Astrocyte (in vitro differentiated cells and primary cell): ENCODE data around the gene ACTR3C. TPM values are rescaled to one million over a fixed set of nuclear protein-coding genes. Genes with fewer than 3 reads are reported as not detected.

Source experiments
- DNase-seq: peaks from one replicate; pipeline ENCODE4 v3.0.0-alpha.2; 2010; ENCODE audit warnings: low read depth
- FAIRE-seq: peaks from 2 replicates; lab custom pipeline; 2011; peaks lifted over from hg19 to GRCh38; lab: Jason Lieb, UNC
- H2AFZ ChIP-seq: 2 replicates; pipeline ENCODE4 v1.6.0; 2012; ENCODE audit warnings: low read depth, low read length, inconsistent platforms
- H3K27ac ChIP-seq: 2 replicates; pipeline ENCODE4 v1.5.1; 2011; ENCODE audit warnings: low read depth, low read length, inconsistent platforms
- H3K27me3 ChIP-seq: 2 replicates; pipeline ENCODE4 v1.6.0; 2011; ENCODE audit warnings: low read length, inconsistent platforms; ENCODE audit not compliant: insufficient read depth
- H3K36me3 ChIP-seq: 2 replicates; pipeline ENCODE4 v1.5.1; 2011; ENCODE audit warnings: low read length, inconsistent platforms; ENCODE audit not compliant: insufficient read depth
- H3K4me1 ChIP-seq: 2 replicates; pipeline ENCODE4 v1.5.1; 2011; ENCODE audit warnings: low read length, inconsistent platforms; ENCODE audit not compliant: insufficient read depth
- H3K4me2 ChIP-seq: 2 replicates; pipeline ENCODE4 v1.6.0; 2012; ENCODE audit warnings: low read length, inconsistent platforms
- H3K4me3 ChIP-seq: 2 replicates; pipeline ENCODE4 v1.5.1; 2011; ENCODE audit warnings: low read depth, mild to moderate bottlenecking, low read length, inconsistent platforms; ENCODE audit not compliant: insufficient read depth
- H3K79me2 ChIP-seq: 2 replicates; pipeline ENCODE4 v1.6.0; 2012; ENCODE audit warnings: mild to moderate bottlenecking, low read length, inconsistent platforms; ENCODE audit not compliant: insufficient read depth
- H3K9ac ChIP-seq: 2 replicates; pipeline ENCODE4 v1.6.0; 2012; ENCODE audit warnings: mild to moderate bottlenecking, low read length, inconsistent platforms
- H3K9me3 ChIP-seq: 2 replicates; pipeline ENCODE4 v1.5.1; 2012; ENCODE audit warnings: low read depth, mild to moderate bottlenecking, low read length, inconsistent platforms; ENCODE audit not compliant: insufficient read depth
- H4K20me1 ChIP-seq: 2 replicates; pipeline ENCODE4 v1.6.0; 2012; ENCODE audit warnings: low read length, inconsistent platforms; ENCODE audit not compliant: insufficient read depth
- H3K27ac Mint-ChIP-seq: one replicate; pipeline ENCODE4 v1.8.0; 2021; ENCODE audit warnings: mild to moderate bottlenecking, mixed read lengths; ENCODE audit not compliant: unreplicated experiment
- H3K27me3 Mint-ChIP-seq: one replicate; pipeline ENCODE4 v1.8.0; 2021; ENCODE audit warnings: low read depth, mixed read lengths; ENCODE audit not compliant: unreplicated experiment
- H3K36me3 Mint-ChIP-seq: one replicate; pipeline ENCODE4 v1.8.0; 2021; ENCODE audit warnings: low read depth, mixed read lengths; ENCODE audit not compliant: unreplicated experiment
- H3K4me1 Mint-ChIP-seq: one replicate; pipeline ENCODE4 v1.8.0; 2021; ENCODE audit warnings: low read depth, mixed read lengths; ENCODE audit not compliant: unreplicated experiment
- H3K4me3 Mint-ChIP-seq: one replicate; pipeline ENCODE4 v1.8.0; 2021; ENCODE audit warnings: mild to moderate bottlenecking, moderate library complexity, mixed read lengths; ENCODE audit not compliant: unreplicated experiment
- H3K9me3 Mint-ChIP-seq: one replicate; pipeline ENCODE4 v1.8.0; 2021; ENCODE audit warnings: mild to moderate bottlenecking, mixed read lengths; ENCODE audit not compliant: unreplicated experiment
- EZH2 ChIP-seq: IDR thresholded peaks from 2 replicates; pipeline ENCODE4 v1.6.1; 2012; ENCODE audit warnings: mild to moderate bottlenecking, low read length, inconsistent platforms; ENCODE audit not compliant: insufficient read depth
- total RNA-seq: library from RNA; stranded (reverse); gene quantifications from 2 replicates; pipeline ENCODE4 v1.2.1, GENCODE V29; 2021
- TF ChIP-seq, protein P1 (sequence below): IDR thresholded peaks from 2 replicates; pipeline ENCODE4 v1.5.1; 2011; ENCODE audit warnings: low read depth, mild to moderate bottlenecking, inconsistent platforms, low read length, moderate library complexity; ENCODE audit not compliant: insufficient read depth

The ACTR3C gene
- total RNA-seq, 1 donor from 2014 or later: 0.25 TPM

DNA sequence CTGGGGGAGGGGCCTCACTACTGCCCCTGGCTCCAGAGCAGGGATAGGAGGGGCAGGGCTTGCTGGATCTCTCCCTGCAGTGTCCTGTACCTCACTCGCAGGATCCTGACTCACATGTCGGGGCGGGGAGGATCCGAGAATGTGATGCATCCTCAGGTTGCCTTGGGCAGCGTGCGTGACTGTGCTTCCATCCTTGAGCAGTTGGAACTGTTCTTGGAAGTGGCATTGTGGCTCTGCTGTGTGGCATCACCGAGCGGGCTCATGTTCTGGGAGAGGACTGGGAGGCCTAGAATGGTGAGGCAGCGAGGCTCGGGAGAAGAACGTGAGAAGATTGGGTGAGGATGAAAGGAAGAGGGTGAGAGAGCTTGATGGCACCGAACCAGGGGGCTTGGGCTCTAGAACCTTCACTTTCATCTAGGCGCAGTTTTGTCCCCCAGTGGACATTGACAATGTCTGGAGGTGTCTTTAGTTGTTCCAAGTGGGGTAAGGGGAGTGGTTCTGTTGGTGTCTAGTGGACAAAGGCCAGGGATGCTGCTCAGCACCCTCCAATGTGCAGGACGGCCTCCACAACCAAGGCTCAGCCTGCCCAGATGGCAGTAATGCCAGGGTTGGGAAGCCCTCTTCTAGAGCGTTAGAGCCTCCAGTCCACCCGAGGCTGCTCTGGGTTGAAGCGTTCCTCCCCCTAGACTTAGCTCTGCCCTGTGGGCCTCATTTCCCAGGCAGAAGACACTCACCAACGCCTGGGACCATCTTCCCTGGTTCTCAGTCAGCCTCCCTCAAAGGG lies 9.7 kb upstream of the ACTR3C start:
- Histone ChIP-seq H3K9ac (no peak overlapping the region), H3K36me3 (no peaks in the 10 kb centered on the region), H2AFZ (no peak overlapping the region), H3K4me1 (no peaks in the 10 kb centered on the region), H4K20me1 (no peaks in the 10 kb centered on the region), H3K79me2 (no peaks in the 10 kb centered on the region), H3K9me3 (no peaks in the 10 kb centered on the region), H3K27ac (no peak overlapping the region), H3K4me3 (no peak overlapping the region), H3K4me2 (no peak overlapping the region), H3K27me3 (no peaks in the 10 kb centered on the region)
- Mint-ChIP-seq H3K9me3 (no peaks in the 10 kb centered on the region), H3K36me3 (peaks cover 2% of the 10 kb centered on the region), H3K4me3 (no peak overlapping the region), H3K4me1 (peaks cover 7% of the 10 kb centered on the region), H3K27me3 (peaks cover 6% of the 10 kb centered on the region), H3K27ac (no peak overlapping the region)
- DNase-seq (no peak), FAIRE-seq (no peak)
- TF ChIP-seq EZH2: no peak
- TF ChIP-seq, protein P1, sequence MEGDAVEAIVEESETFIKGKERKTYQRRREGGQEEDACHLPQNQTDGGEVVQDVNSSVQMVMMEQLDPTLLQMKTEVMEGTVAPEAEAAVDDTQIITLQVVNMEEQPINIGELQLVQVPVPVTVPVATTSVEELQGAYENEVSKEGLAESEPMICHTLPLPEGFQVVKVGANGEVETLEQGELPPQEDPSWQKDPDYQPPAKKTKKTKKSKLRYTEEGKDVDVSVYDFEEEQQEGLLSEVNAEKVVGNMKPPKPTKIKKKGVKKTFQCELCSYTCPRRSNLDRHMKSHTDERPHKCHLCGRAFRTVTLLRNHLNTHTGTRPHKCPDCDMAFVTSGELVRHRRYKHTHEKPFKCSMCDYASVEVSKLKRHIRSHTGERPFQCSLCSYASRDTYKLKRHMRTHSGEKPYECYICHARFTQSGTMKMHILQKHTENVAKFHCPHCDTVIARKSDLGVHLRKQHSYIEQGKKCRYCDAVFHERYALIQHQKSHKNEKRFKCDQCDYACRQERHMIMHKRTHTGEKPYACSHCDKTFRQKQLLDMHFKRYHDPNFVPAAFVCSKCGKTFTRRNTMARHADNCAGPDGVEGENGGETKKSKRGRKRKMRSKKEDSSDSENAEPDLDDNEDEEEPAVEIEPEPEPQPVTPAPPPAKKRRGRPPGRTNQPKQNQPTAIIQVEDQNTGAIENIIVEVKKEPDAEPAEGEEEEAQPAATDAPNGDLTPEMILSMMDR: no peak

DNA sequence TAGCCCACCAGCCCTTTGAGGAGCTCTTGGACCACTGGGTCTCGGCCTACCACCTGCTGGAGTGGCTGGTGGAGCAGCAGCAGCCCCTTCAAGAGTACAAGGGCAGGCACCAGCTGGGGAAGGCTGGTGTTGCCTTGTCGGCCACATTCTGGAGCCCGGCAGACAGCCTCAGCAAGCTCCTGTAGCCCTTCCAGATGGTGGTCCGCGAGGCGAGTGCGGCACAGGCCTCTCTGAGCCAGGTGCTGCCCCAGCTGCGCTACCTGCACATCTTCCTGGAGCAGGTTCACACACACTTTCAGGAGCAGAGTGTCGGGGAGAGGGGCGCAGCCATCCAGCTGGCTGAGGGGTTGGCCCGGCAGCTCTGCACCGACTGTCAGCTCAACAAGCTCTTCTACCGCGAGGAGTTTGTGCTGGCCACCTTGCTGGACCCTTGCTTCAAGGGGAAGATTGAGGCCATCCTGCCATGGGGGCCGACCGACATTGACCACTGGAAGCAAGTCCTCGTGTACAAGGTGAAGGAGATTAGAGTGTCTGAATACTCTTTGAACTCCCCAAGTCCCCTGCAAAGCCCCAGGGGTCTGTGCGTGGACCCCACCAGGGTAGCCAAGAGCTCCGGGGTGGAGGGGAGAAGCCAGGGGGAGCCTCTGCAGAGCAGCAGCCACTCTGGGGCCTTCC lies 7.0 kb upstream of the ACTR3C start:
- TF ChIP-seq EZH2: no peak
- TF ChIP-seq, protein P1: no peak
- FAIRE-seq (no peak), DNase-seq (no peak)
- no peaks in the 10 kb centered on the region for H3K27me3 ChIP-seq
- Mint-ChIP-seq H3K36me3 (peaks cover 4% of the 10 kb centered on the region), H3K27ac (no peak overlapping the region), H3K4me1 (peaks cover 7% of the 10 kb centered on the region), H3K4me3 (no peak overlapping the region), H3K9me3 (no peaks in the 10 kb centered on the region), H3K27me3 (peaks cover 4% of the 10 kb centered on the region)
- H2AFZ ChIP-seq: no peak overlapping the region
- no peaks in the 10 kb centered on the region for H3K79me2 ChIP-seq
- no peaks in the 10 kb centered on the region for H3K9me3 ChIP-seq
- no peak overlapping the region for H3K9ac ChIP-seq
- no peaks in the 10 kb centered on the region for H4K20me1 ChIP-seq
- H3K4me1 ChIP-seq: no peaks in the 10 kb centered on the region
- H3K36me3 ChIP-seq: no peaks in the 10 kb centered on the region
- no peak overlapping the region for H3K4me3 ChIP-seq
- no peak overlapping the region for H3K4me2 ChIP-seq
- H3K27ac ChIP-seq: no peak overlapping the region
